ENCODE results near the gene CCDC157.

The CCDC157 gene

DNA sequence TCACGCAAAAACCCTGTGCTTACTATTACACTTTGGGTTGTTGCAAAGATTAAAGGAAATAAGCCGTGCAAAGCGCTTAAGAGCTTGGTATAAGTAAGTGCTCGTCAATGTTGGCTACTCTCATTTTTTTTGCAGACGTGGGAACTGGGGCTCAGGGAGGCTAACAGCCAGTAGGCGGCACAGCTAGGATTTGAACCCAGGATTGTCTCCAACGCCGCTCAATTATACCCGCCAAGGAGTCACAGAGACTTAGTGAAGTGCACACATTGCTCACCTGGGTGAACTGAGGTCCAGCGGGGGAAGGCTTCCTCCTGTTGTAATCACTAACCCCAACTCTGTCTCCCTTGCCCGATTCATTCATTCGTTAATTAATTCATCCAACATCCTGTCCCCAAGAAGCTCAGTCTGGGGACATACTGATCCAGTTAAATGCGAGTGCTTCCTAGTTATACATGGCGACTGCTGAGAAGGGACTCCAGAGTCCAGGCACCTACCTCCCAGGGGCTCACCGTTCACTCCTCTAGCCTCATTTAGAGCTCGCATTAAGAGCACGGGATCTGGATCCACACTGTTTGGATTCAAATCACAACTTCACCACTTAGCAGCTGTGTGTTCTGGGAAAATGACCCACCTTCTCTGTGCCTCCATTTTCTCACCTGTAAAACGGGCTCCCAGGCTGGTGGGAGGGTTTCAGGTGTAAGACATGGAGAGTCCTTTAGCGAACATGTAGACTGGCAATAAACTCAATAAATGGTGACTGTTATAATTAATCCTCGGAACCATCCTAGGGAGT is 67.9 kb downstream of the CCDC157 start:
- Histone ChIP-seq H3K27ac (ENCODE audit: low read length) (no peak overlapping the region), H3K9ac (ENCODE audit: low read depth, low read length) (peak overlapping the region; percentile 68), H3K36me3 (ENCODE audit: insufficient read depth, low read depth, low read length) (peaks cover 35% of the 10 kb centered on the region), H3K4me1 (ENCODE audit: insufficient read depth, low read length) (peaks cover 10% of the 10 kb centered on the region; the same call in 1 of the 2 replicates), H3K27me3 (ENCODE audit: insufficient read depth, low read length) (no peaks in the 10 kb centered on the region), H3K4me3 (ENCODE audit: low read length) (peak overlapping the region; percentile 78), H3K9me3 (ENCODE audit: insufficient read depth, low read depth, low read length) (no peaks in the 10 kb centered on the region)

- H3K4me1 ChIP-seq (ENCODE audit: insufficient read depth, low read length): peaks cover 15% of the 10 kb centered on the region; the same call in 1 of the 2 replicates
- H3K36me3 ChIP-seq (ENCODE audit: insufficient read depth, low read depth, low read length): peaks cover 33% of the 10 kb centered on the region
- no peak overlapping the region for H3K27ac ChIP-seq (ENCODE audit: low read length)
- peak overlapping the region; percentile 78 for H3K4me3 ChIP-seq (ENCODE audit: low read length)
- no peaks in the 10 kb centered on the region for H3K9me3 ChIP-seq (ENCODE audit: insufficient read depth, low read depth, low read length)
- H3K27me3 ChIP-seq (ENCODE audit: insufficient read depth, low read length): no peaks in the 10 kb centered on the region
- H3K9ac ChIP-seq (ENCODE audit: low read depth, low read length): peak overlapping the region; percentile 79; the same call in 1 of the 2 replicates
These were observed 68.5 kb downstream of the CCDC157 start for GRCh38 chr22:30425327-30425615.

GRCh38 chr22:30425616-30426387 is 69.0 kb downstream of the CCDC157 start, which contains the start of gene MTFP1:
Gene MTFP1, plus strand, starts transcription at chr22:30425768. Its CDS starts 112 bp downstream, at chr22:30425880.
- no peaks in the 10 kb centered on the region for H3K9me3 ChIP-seq (ENCODE audit: insufficient read depth, low read depth, low read length)
- no peaks in the 10 kb centered on the region for H3K27me3 ChIP-seq (ENCODE audit: insufficient read depth, low read length)
- peak within 1 kb of the TSS; percentile 79; the same call in 1 of the 2 replicates for H3K9ac ChIP-seq (ENCODE audit: low read depth, low read length)
- H3K27ac ChIP-seq (ENCODE audit: low read length): no peak within 1 kb of the TSS
- peaks cover 15% of the 10 kb centered on the region; the same call in 1 of the 2 replicates for H3K4me1 ChIP-seq (ENCODE audit: insufficient read depth, low read length)
- H3K4me3 ChIP-seq (ENCODE audit: low read length): peak within 1 kb of the TSS; percentile 78
- H3K36me3 ChIP-seq (ENCODE audit: insufficient read depth, low read depth, low read length): peaks cover 30% of the 10 kb centered on the region
